ENCODE results near the gene SVIL.

- TF ChIP-seq EZH2 (IDR thresholded peaks at IDR 0.05), result no peak
- no peak for TF ChIP-seq POLR2AphosphoS5 (IDR thresholded peaks at IDR 0.05; ENCODE audit: borderline replicate concordance, low read depth, low read length)
- no peak for TF ChIP-seq FOXP2 (optimal IDR thresholded peaks at IDR 0.05; ENCODE audit: control extremely low read depth, extremely low read length, insufficient read depth)
Measured at GRCh38 chr10:29604291-29604825, 30.4 kb downstream of the SVIL start.
